HepG2 (cell line): ENCODE measurements around the gene CD302. TPM values are rescaled to one million over a fixed set of nuclear protein-coding genes. Genes with fewer than 3 reads are reported as not detected.
"Not testable (repeated sequence)": the region's sequence is repeated elsewhere in the genome, so short reads cannot be mapped to it uniquely, and the experiment has no call there.

Experiments
- ARID4A ChIP-seq: sonication (generic); formaldehyde crosslinking; IDR thresholded peaks from 2 replicates; pipeline ENCODE4 v1.5.0; 2020; ENCODE audit warnings: mild to moderate bottlenecking, missing genetic modification reagents, borderline replicate concordance
- FOXO1 ChIP-seq: sonication (generic); formaldehyde crosslinking; IDR thresholded peaks from 2 replicates; pipeline ENCODE4 v1.4.0; 2020; ENCODE audit warnings: missing genetic modification reagents
- HNF4A ChIP-seq: sonication (generic); formaldehyde crosslinking; IDR thresholded peaks from 2 replicates; pipeline ENCODE4 v1.4.0; 2020; ENCODE audit warnings: missing genetic modification reagents
- HNF4G ChIP-seq, 2 experiments: sonication (generic) in 1 of 2; formaldehyde crosslinking in 1 of 2; IDR thresholded peaks; 2 replicates each; pipeline versions ENCODE4 v1.4.0 to v1.6.1; 2011 to 2020; ENCODE audit warnings: borderline replicate concordance in 2 of 2, low read depth in 2 of 2, mild to moderate bottlenecking in 2 of 2, low read length in 1 of 2, missing genetic modification reagents in 1 of 2, moderate library complexity in 1 of 2
- IRF2 ChIP-seq: IDR thresholded peaks from 2 replicates; pipeline ENCODE4 v1.6.1; 2018; ENCODE audit warnings: missing genetic modification reagents, missing compliant biosample characterization
- MEF2D ChIP-seq: sonication (generic); formaldehyde crosslinking; IDR thresholded peaks from 2 replicates; pipeline ENCODE4 v1.5.1; 2020; ENCODE audit warnings: mild to moderate bottlenecking, missing genetic modification reagents
- RARA ChIP-seq: IDR thresholded peaks from 2 replicates; pipeline ENCODE4 v1.6.1; 2016; ENCODE audit warnings: missing genetic modification reagents, missing compliant biosample characterization
- RBAK ChIP-seq: sonication (generic); formaldehyde crosslinking; IDR thresholded peaks from 2 replicates; pipeline ENCODE4 v1.5.1; 2020; ENCODE audit warnings: mild to moderate bottlenecking, missing genetic modification reagents
- SAP130 ChIP-seq: IDR thresholded peaks from 2 replicates; pipeline ENCODE4 v1.6.1; 2016; ENCODE audit warnings: low read depth
- SP4 ChIP-seq: sonication (generic); formaldehyde crosslinking; IDR thresholded peaks from 2 replicates; pipeline ENCODE4 v1.8.1; 2023; ENCODE audit warnings: mild to moderate bottlenecking, missing genetic modification reagents
- ZFP37 ChIP-seq: sonication (generic); formaldehyde crosslinking; IDR thresholded peaks from 2 replicates; pipeline ENCODE4 v1.4.0; 2020; ENCODE audit warnings: missing genetic modification reagents, borderline replicate concordance
- ZFX ChIP-seq: sonication (generic); formaldehyde crosslinking; IDR thresholded peaks from 2 replicates; pipeline ENCODE4 v1.4.0; 2020; ENCODE audit warnings: mild to moderate bottlenecking, low read depth, missing genetic modification reagents, moderate library complexity
- ZMYM3 ChIP-seq: sonication (generic); formaldehyde crosslinking; IDR thresholded peaks from 2 replicates; pipeline ENCODE4 v1.5.1; 2020; ENCODE audit warnings: mild to moderate bottlenecking, missing genetic modification reagents
- ZNF34 ChIP-seq: sonication (generic); formaldehyde crosslinking; IDR thresholded peaks from 2 replicates; pipeline ENCODE4 v1.4.0; 2020; ENCODE audit warnings: mild to moderate bottlenecking, missing genetic modification reagents, borderline replicate concordance
- ZNF570 ChIP-seq: sonication (generic); formaldehyde crosslinking; IDR thresholded peaks from 2 replicates; pipeline ENCODE4 v1.4.0; 2020; ENCODE audit warnings: mild to moderate bottlenecking, missing genetic modification reagents, borderline replicate concordance
- ZNF574 ChIP-seq: sonication (generic); formaldehyde crosslinking; IDR thresholded peaks from 2 replicates; pipeline ENCODE4 v1.4.0; 2020; ENCODE audit warnings: missing genetic modification reagents
- ZNF800 ChIP-seq: sonication (generic); formaldehyde crosslinking; IDR thresholded peaks from 2 replicates; pipeline ENCODE4 v1.4.0; 2020; ENCODE audit warnings: missing genetic modification reagents
- ZNF883 ChIP-seq: sonication (generic); formaldehyde crosslinking; IDR thresholded peaks from 2 replicates; pipeline ENCODE4 v1.5.1; 2020; ENCODE audit warnings: mild to moderate bottlenecking, missing genetic modification reagents; ENCODE audit errors: not compliant biosample characterization
- polyA plus RNA-seq, 8 experiments: library from polyadenylated mRNA; depleted of rRNA in 3 of 8; stranded (reverse) in 7 of 8; unstranded in 1 of 8; fragments of >200 nt; fragmentation: Illumina TruSeq in 4 of 8; extraction: Trizol in 4 of 8; gene quantifications; 2 replicates each; pipeline versions ENCODE4 v1.2.1 to v1.2.3, GENCODE V29; 2011 to 2016; ENCODE audit warnings: low read depth in 4 of 8, missing spikeins in 1 of 8, mixed read lengths in 1 of 8; ENCODE audit not compliant: insufficient read depth in 1 of 8
- total RNA-seq, 5 experiments: library from RNA; depleted of rRNA; stranded (reverse); fragments of >200 nt; fragmentation: Illumina TruSeq; extraction: Trizol; gene quantifications; 2 replicates each; pipeline ENCODE4 v1.2.3, GENCODE V29; 2016; ENCODE audit warnings: low read depth in 1 of 5

The CD302 gene
- total and polyA plus RNA-seq, 2 of the 13 experiments (the other 11 are each of a cell fraction or from before 2014, with no cell fraction given), result 8.0 to 15.6 TPM

GRCh38 chr2:159821775-159822477, 23.9 kb upstream of the CD302 start (continued):
- TF ChIP-seq ZFP37, result peak; percentile 28; the same call in 1 of the 2 replicates
- peak; percentile 19; the same call in 1 of the 2 replicates for TF ChIP-seq RBAK (CRISPR knock-in tag)
- TF ChIP-seq IRF2 (CRISPR knock-in tag), result 0 out of 2 replicates have a peak, but pooled peaks have one; percentile 6
- 0 out of 2 replicates have a peak, but pooled peaks have one; percentile 62 for TF ChIP-seq MEF2D (CRISPR knock-in tag)
- TF ChIP-seq ARID4A (CRISPR knock-in tag), result peak; percentile 19; the same call in 1 of the 2 replicates
- 0 out of 2 replicates have a peak, but pooled peaks have one; percentile 11 for TF ChIP-seq ZNF574 (CRISPR knock-in tag)
- not testable (repeated sequence) for TF ChIP-seq HNF4G (IDR thresholded peaks at IDR 0.05; ENCODE audit: borderline replicate concordance, low read depth, low read length)
- 0 out of 2 replicates have a peak, but pooled peaks have one; percentile 44 for TF ChIP-seq HNF4G (CRISPR knock-in tag; IDR thresholded peaks at IDR 0.05; ENCODE audit: borderline replicate concordance, low read depth)
- 0 out of 2 replicates have a peak, but pooled peaks have one; percentile 33 for TF ChIP-seq ZNF570 (CRISPR knock-in tag)
- peak; percentile 29; the same call in 1 of the 2 replicates for TF ChIP-seq HNF4A
- TF ChIP-seq ZNF800 (CRISPR knock-in tag), result 0 out of 2 replicates have a peak, but pooled peaks have one; percentile 51
- peak; percentile 43 for TF ChIP-seq ZNF883 (CRISPR knock-in tag)
- TF ChIP-seq SP4, result peak; percentile 34; the same call in 1 of the 2 replicates
- TF ChIP-seq ZMYM3 (CRISPR knock-in tag), result peak; percentile 74
- TF ChIP-seq FOXO1 (CRISPR knock-in tag), result 0 out of 2 replicates have a peak, but pooled peaks have one; percentile 21
- TF ChIP-seq SAP130 (CRISPR knock-in tag), result peak; percentile 51; the same call in 1 of the 2 replicates
- 0 out of 2 replicates have a peak, but pooled peaks have one; percentile 32 for TF ChIP-seq ZFX (CRISPR knock-in tag)
- 0 out of 2 replicates have a peak, but pooled peaks have one; percentile 53 for TF ChIP-seq ZNF34 (CRISPR knock-in tag)
- TF ChIP-seq RARA (CRISPR knock-in tag), result 0 out of 2 replicates have a peak, but pooled peaks have one; percentile 7
